ENCODE results near the gene ADARB2. TPM values are rescaled to one million over a fixed set of nuclear protein-coding genes. Genes with fewer than 3 reads are reported as not detected.

ADARB2 gene
- total RNA-seq, 4 donors from 2014 or later: 1.3 to 5.4 (median 1.8) TPM

DNA sequence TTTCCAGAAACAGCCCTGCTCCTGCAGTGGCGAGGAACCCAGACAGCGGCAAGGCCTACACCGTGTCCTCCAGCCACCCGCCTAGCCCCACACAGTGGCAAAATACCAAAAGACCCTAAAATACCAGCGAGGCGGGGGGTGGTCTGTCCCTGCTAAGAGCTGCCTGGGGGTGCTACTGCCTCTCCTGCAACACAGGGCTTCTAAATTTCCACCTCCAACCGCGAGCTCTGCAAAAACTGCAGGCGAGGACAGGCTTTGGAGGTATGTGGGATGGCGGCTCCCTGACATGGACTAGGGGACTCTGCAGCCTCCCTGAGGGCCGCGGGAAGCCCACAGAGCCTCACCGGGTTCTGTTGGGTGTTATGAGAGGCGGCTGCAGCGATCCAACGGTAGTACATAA is 558.8 kb downstream of the ADARB2 start:
- H3K27me3 ChIP-seq: peaks cover 10% of the 10 kb centered on the region
- no peak for ATAC-seq
- H3K4me1 ChIP-seq: no peaks in the 10 kb centered on the region
- TF ChIP-seq POLR2A (IDR thresholded peaks at IDR 0.05) (no peak), POLR2AphosphoS5 (IDR thresholded peaks at IDR 0.05) (no peak), EP300 (IDR thresholded peaks at IDR 0.05) (no peak)
- TF ChIP-seq, protein P1, sequence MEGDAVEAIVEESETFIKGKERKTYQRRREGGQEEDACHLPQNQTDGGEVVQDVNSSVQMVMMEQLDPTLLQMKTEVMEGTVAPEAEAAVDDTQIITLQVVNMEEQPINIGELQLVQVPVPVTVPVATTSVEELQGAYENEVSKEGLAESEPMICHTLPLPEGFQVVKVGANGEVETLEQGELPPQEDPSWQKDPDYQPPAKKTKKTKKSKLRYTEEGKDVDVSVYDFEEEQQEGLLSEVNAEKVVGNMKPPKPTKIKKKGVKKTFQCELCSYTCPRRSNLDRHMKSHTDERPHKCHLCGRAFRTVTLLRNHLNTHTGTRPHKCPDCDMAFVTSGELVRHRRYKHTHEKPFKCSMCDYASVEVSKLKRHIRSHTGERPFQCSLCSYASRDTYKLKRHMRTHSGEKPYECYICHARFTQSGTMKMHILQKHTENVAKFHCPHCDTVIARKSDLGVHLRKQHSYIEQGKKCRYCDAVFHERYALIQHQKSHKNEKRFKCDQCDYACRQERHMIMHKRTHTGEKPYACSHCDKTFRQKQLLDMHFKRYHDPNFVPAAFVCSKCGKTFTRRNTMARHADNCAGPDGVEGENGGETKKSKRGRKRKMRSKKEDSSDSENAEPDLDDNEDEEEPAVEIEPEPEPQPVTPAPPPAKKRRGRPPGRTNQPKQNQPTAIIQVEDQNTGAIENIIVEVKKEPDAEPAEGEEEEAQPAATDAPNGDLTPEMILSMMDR (IDR thresholded peaks at IDR 0.05): no peak
- H3K4me3 ChIP-seq: no peak overlapping the region
- no peaks in the 10 kb centered on the region for H3K36me3 ChIP-seq
- H3K9me3 ChIP-seq: no peaks in the 10 kb centered on the region
- WGBS, 2 donors (ENCODE audit: low coverage in 1 of 2): 79 to 88% methylated on average over 3 to 7 of the region's 16 CpGs
- H3K27ac ChIP-seq: no peak overlapping the region

DNA sequence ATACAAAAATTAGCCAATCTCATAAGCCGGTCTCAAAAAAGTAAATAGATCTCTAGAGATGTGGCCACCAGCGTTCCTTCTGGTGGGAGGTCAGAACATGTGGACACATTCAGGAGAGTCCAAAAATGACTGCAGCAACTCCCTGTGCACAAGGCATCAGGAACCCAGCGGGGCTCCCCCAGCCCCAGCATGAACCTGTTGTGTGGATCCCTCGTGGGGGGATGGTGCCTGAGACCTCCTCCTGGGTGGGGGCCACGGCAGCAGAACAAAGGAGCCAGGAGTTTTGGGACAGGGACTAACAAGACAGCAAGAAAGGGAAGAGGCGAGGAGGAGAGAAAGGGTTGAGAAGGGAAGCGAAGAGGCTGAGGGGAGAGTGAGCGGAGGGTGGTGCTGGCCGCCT is 559.4 kb downstream of the ADARB2 start:
- Histone ChIP-seq H3K9me3 (no peaks in the 10 kb centered on the region), H3K27me3 (peaks cover 5% of the 10 kb centered on the region), H3K4me1 (no peaks in the 10 kb centered on the region), H3K27ac (no peak overlapping the region), H3K4me3 (no peak overlapping the region), H3K36me3 (no peaks in the 10 kb centered on the region)
- no peak for TF ChIP-seq POLR2AphosphoS5 (IDR thresholded peaks at IDR 0.05)
- no peak for TF ChIP-seq EP300 (IDR thresholded peaks at IDR 0.05)
- TF ChIP-seq, protein P1 (IDR thresholded peaks at IDR 0.05): no peak
- TF ChIP-seq POLR2A (IDR thresholded peaks at IDR 0.05): no peak
- WGBS, 2 donors (ENCODE audit: low coverage in 1 of 2): 91% methylated on average over 6 of the region's 9 CpGs; no CpG with 5 or more reads in 1 of the 2 donors
- no peak for ATAC-seq

DNA sequence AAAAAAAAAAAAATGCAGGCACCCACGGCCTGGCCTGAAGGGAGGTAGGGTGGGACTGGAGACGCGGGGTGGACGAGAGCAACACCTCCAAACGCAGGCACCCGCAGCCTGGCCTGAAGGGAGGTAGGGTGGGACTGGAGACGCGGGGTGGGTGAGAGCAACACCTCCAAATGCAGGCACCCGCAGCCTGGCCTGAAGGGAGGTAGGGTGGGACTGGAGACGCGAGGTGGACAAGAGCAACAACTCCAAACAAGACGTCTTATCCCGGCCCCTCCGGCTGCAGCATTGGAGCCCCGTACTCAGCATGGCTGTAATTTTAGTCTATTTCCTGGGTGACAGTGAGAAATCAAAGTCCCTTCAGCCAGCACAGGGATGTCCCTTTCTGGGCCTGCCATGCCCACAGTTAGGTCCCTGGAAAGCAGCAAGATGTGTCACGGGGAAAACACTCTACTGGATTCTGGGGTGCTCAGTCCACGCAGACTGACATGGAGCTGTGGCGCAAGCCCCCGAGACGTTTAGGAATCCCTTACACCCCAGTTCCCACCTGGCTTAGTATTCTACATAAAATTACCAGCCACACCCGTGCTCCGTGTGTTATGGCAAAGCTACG is 561.3 kb downstream of the ADARB2 start:
- no peak for ATAC-seq
- Histone ChIP-seq H3K27ac (no peak overlapping the region), H3K9me3 (no peaks in the 10 kb centered on the region), H3K4me3 (no peak overlapping the region), H3K36me3 (no peaks in the 10 kb centered on the region), H3K4me1 (no peaks in the 10 kb centered on the region), H3K27me3 (peaks cover 9% of the 10 kb centered on the region)
- no peak for TF ChIP-seq POLR2AphosphoS5 (IDR thresholded peaks at IDR 0.05)
- TF ChIP-seq, protein P1 (IDR thresholded peaks at IDR 0.05): no peak
- TF ChIP-seq POLR2A (IDR thresholded peaks at IDR 0.05): no peak
- WGBS, 2 donors (ENCODE audit: low coverage in 1 of 2): 88 to 91% methylated on average over 14 to 16 of the region's 23 CpGs

DNA sequence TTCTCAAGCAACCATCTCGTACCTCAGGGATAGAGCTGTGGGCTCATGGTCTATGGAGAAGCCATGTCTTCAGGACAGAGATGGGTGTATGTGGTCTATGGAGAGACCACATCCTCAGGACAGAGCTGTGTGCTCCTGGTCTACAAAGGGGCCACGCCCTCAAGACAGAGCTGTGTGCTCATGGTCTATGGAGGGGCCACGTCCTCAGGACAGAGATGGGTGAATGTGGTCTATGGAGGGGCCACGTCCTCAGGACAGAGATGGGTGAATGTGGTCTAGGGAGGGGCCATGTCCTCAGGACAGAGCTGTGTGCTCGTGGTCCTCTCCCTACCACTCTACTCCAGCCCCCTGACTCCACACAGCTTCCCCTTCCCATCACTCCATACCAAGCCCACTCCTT is 563.3 kb downstream of the ADARB2 start:
- TF ChIP-seq POLR2AphosphoS5 (IDR thresholded peaks at IDR 0.05) (no peak), EP300 (IDR thresholded peaks at IDR 0.05) (no peak), POLR2A (IDR thresholded peaks at IDR 0.05) (no peak)
- TF ChIP-seq, protein P1 (IDR thresholded peaks at IDR 0.05): no peak
- H3K27me3 ChIP-seq: peaks cover 30% of the 10 kb centered on the region
- 40 to 90% methylated on average over 1 to 2 of the region's 5 CpGs for WGBS, 2 donors (ENCODE audit: low coverage in 1 of 2)
- no peak overlapping the region for H3K4me3 ChIP-seq
- H3K27ac ChIP-seq: no peak overlapping the region
- no peaks in the 10 kb centered on the region for H3K9me3 ChIP-seq
- H3K4me1 ChIP-seq: no peaks in the 10 kb centered on the region
- ATAC-seq: no peak
- H3K36me3 ChIP-seq: no peaks in the 10 kb centered on the region

DNA sequence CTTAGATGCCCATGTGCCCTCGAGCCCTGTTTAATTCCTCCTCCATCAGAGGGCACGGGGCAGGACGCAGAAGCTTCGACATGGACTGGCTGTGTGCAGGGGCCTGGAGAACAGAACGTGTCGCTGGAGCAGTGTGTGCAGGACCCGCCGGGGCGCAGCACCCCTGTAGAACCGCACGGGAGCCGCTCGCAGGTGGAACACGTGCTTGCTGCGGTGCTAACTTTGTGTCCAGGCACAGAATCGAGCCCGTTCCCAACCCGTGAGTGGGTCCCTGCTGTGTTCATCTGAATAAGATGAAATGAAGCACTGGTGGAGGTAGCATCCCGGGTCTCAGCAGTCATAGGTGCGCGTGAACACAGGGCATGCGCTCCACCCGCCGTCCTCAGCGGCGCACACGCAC is 564.2 kb downstream of the ADARB2 start:
- peaks cover 34% of the 10 kb centered on the region for H3K27me3 ChIP-seq
- WGBS, 2 donors (ENCODE audit: low coverage in 1 of 2): no CpG with 5 or more reads among the region's 27 CpGs
- H3K36me3 ChIP-seq: no peaks in the 10 kb centered on the region
- H3K9me3 ChIP-seq: no peaks in the 10 kb centered on the region
- H3K4me3 ChIP-seq: no peak overlapping the region
- no peak overlapping the region for H3K27ac ChIP-seq
- ATAC-seq: no peak
- TF ChIP-seq, protein P1 (IDR thresholded peaks at IDR 0.05): no peak
- TF ChIP-seq POLR2A (IDR thresholded peaks at IDR 0.05): no peak
- H3K4me1 ChIP-seq: no peaks in the 10 kb centered on the region
